B cell (primary cell): ENCODE data around the gene DDX24.

ENCODE experiments used
- EZH2 ChIP-seq: IDR thresholded peaks from 2 replicates; pipeline ENCODE4 v1.6.1; 2012; ENCODE audit warnings: borderline replicate concordance, low read depth, mild to moderate bottlenecking, moderate library complexity, low read length; ENCODE audit not compliant: insufficient read depth, poor library complexity, severe bottlenecking
- TF ChIP-seq, protein P1 (sequence below): fragments of 200-600 bp; IDR thresholded peaks from one replicate; pipeline ENCODE4 v1.8.0; 2022; ENCODE audit warnings: antibody characterized with exemption, mild to moderate bottlenecking

DNA sequence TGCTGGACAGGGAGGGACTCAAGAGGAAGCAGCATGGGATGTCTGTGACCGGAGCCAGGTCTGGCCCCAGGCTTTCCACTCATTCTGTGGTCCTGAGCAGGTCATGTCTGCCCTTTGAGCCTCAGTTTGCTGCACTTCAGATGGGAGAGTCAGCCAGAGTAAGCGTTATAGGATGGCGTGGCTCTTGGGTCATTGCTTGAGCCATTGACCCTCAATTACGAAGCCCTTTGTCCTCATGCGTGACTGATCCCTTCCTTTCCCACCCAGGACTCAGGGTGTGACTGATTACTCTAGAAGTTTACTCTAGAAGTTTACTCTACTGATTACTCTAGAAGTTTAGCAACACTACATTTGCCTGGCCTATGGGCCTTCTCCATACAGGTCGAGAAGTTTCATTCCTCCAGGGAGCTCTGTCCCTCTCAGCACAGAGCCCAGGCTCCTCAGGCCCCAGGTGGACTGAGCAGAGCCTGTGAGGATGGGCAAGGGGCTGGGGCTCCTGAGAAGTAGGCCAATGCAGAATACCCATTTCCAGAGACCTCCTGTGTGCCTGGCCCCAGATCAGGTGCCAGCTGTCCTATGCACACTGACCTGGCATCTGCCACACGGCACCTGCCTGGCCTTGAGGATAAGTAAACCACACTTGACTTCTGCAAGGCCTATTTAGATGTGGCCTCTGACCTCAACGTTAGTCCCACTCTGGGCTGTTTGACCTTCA lies 21.9 kb upstream of the DDX24 start:
- TF ChIP-seq, protein P1, sequence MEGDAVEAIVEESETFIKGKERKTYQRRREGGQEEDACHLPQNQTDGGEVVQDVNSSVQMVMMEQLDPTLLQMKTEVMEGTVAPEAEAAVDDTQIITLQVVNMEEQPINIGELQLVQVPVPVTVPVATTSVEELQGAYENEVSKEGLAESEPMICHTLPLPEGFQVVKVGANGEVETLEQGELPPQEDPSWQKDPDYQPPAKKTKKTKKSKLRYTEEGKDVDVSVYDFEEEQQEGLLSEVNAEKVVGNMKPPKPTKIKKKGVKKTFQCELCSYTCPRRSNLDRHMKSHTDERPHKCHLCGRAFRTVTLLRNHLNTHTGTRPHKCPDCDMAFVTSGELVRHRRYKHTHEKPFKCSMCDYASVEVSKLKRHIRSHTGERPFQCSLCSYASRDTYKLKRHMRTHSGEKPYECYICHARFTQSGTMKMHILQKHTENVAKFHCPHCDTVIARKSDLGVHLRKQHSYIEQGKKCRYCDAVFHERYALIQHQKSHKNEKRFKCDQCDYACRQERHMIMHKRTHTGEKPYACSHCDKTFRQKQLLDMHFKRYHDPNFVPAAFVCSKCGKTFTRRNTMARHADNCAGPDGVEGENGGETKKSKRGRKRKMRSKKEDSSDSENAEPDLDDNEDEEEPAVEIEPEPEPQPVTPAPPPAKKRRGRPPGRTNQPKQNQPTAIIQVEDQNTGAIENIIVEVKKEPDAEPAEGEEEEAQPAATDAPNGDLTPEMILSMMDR: no peak
- TF ChIP-seq EZH2: no peak
